NCI-H2171 treated with DMSO at 0.1 percent for 48 hours (cell line): Measurements from ENCODE around the gene CORIN.

Experiments
- DNase-seq: peaks from one replicate; lab custom pipeline; 2025; lab: John Stamatoyannopoulos, UW

CORIN gene

GRCh38 chr4:47686294-47686872, 151.5 kb downstream of the CORIN start:
- no peak for DNase-seq

- no peak for DNase-seq
Measured at GRCh38 chr4:47675806-47676205, 162.1 kb downstream of the CORIN start.

- no peak for DNase-seq
Measured at GRCh38 chr4:47674144-47674543, 163.7 kb downstream of the CORIN start.

- DNase-seq, result no peak
Measured at GRCh38 chr4:47672696-47673095, 165.2 kb downstream of the CORIN start.

- no peak for DNase-seq
Measured at GRCh38 chr4:47669946-47670345, 167.9 kb downstream of the CORIN start.

- peak; percentile 3 for DNase-seq
Measured at GRCh38 chr4:47668810-47669408, 169.0 kb downstream of the CORIN start.

GRCh38 chr4:47668256-47668655, 169.6 kb downstream of the CORIN start:
- no peak for DNase-seq

GRCh38 chr4:47667552-47667951, 170.3 kb downstream of the CORIN start:
- no peak for DNase-seq

- no peak for DNase-seq
Measured at GRCh38 chr4:47664051-47664826, 173.6 kb downstream of the CORIN start.

GRCh38 chr4:47662975-47663374, 174.9 kb downstream of the CORIN start:
- no peak for DNase-seq

- DNase-seq, result no peak
Measured at GRCh38 chr4:47661741-47662140, 176.1 kb downstream of the CORIN start.

- DNase-seq, result no peak
Measured at GRCh38 chr4:47659342-47659741, 178.5 kb downstream of the CORIN start.

GRCh38 chr4:47654972-47655693, 182.7 kb downstream of the CORIN start:
- no peak for DNase-seq

GRCh38 chr4:47652092-47652491, 185.8 kb downstream of the CORIN start:
- DNase-seq, result no peak

- no peak for DNase-seq
Measured at GRCh38 chr4:47651231-47651630, 186.6 kb downstream of the CORIN start.

- DNase-seq, result no peak
Measured at GRCh38 chr4:47650584-47651130, 187.2 kb downstream of the CORIN start.

GRCh38 chr4:47647544-47647943, 190.3 kb downstream of the CORIN start:
- DNase-seq, result no peak

- DNase-seq, result no peak
Measured at GRCh38 chr4:47647029-47647428, 190.8 kb downstream of the CORIN start.

- no peak for DNase-seq
Measured at GRCh38 chr4:47646372-47646771, 191.5 kb downstream of the CORIN start.

- no peak for DNase-seq
Measured at GRCh38 chr4:47643845-47644244, 194.0 kb downstream of the CORIN start.

GRCh38 chr4:47642985-47643760, 194.7 kb downstream of the CORIN start:
- peak; percentile 34 for DNase-seq
